ENCODE data around the gene BACH2. TPM values are rescaled to one million over a fixed set of nuclear protein-coding genes. Genes with fewer than 3 reads are reported as not detected.
A peak's percentile ranks its signal among the peaks of the same experiment; 100 is the strongest.

BACH2 gene
- total and polyA plus RNA-seq, 2 of the 4 experiments (the other 2 are of a cell fraction) = 1.3 to 1.4 TPM

GRCh38 chr6:90257486-90257738 lies 39.2 kb downstream of the BACH2 start:
- H3K4me3 ChIP-seq (ENCODE audit: insufficient read depth, low read depth, low read length) = no peak overlapping the region
- H3K27me3 ChIP-seq (ENCODE audit: control insufficient read depth, insufficient read depth, low read length) = no peaks in the 10 kb centered on the region; the same call in 1 of the 2 replicates
- H3K9me1 ChIP-seq (ENCODE audit: insufficient read depth, low read length) = no peaks in the 10 kb centered on the region; the same call in 1 of the 2 replicates
- no peak overlapping the region for H3K4me2 ChIP-seq (ENCODE audit: low read depth, low read length)
- no CpG with 5 or more reads among the region's 1 CpG for WGBS, 2 experiments (ENCODE audit: extremely low coverage in 2 of 2, insufficient read length in 1 of 2)
- H2BK120ac ChIP-seq (ENCODE audit: low read depth, low read length) = peak overlapping the region; percentile 92; the same call in 1 of the 2 replicates
- H3K18ac ChIP-seq (ENCODE audit: low read depth, low read length) = peak overlapping the region; percentile 87; the same call in 1 of the 2 replicates
- peak overlapping the region; percentile 71; the same call in 1 of the 2 replicates for H3K4ac ChIP-seq (ENCODE audit: low read depth, low read length)
- CTCF ChIA-PET = no interaction called here
- H2AK5ac ChIP-seq (ENCODE audit: low read depth, low read length) = no peak overlapping the region
- H2BK5ac ChIP-seq (ENCODE audit: low read depth, low read length, poor library complexity, severe bottlenecking) = peak overlapping the region; percentile 72
- H3K14ac ChIP-seq (replicated peaks; ENCODE audit: low read depth, low read length) = peak overlapping the region; percentile 71
- no peak overlapping the region for H4K91ac ChIP-seq (ENCODE audit: insufficient read depth, low read depth, low read length)
- H4K8ac ChIP-seq (ENCODE audit: low read depth in 2 of 2, low read length in 2 of 2) = peak overlapping the region; percentile 20 to 82; a peak in 3 of 4 replicates
- no peaks in the 10 kb centered on the region for H3K79me1 ChIP-seq (ENCODE audit: low read depth in 1 of 2, low read length in 2 of 2)
- no peak for DNase-seq
- no peak overlapping the region for H3K27ac ChIP-seq (ENCODE audit: insufficient read depth, low read length)
- H4K20me1 ChIP-seq (ENCODE audit: insufficient read depth, low read length) = no peaks in the 10 kb centered on the region
- no peak overlapping the region for H2AK9ac ChIP-seq (replicated peaks; ENCODE audit: low read depth, low read length, poor library complexity)
- dilution Hi-C loops (cut with HindIII; ENCODE audit: low sequenced_read_pairs, unreplicated experiment) = no loop called here
- no peak overlapping the region for H4K5ac ChIP-seq (ENCODE audit: low read depth, low read length)
- no peak overlapping the region for H2AFZ ChIP-seq (replicated peaks; ENCODE audit: low read length, poor library complexity)
- H2BK15ac ChIP-seq (ENCODE audit: low read depth, low read length) = peak overlapping the region; percentile 73; the same call in 1 of the 3 replicates
- no peak overlapping the region for H3K56ac ChIP-seq (ENCODE audit: extremely low read depth, insufficient read depth, low read length)
- in situ Hi-C loops (cut with MboI; ENCODE audit: low sequenced_read_pairs) = no loop called here
- peak overlapping the region; percentile 80; the same call in 1 of the 2 replicates for H2BK20ac ChIP-seq (ENCODE audit: low read depth, low read length)
- intact Hi-C loops (cut with micrococcal nuclease) = no loop called here
- no peak for ATAC-seq (ENCODE audit: low read depth)
- H3K9ac ChIP-seq (ENCODE audit: low read depth, low read length) = no peak overlapping the region
- H3K9me3 ChIP-seq (ENCODE audit: control insufficient read depth, insufficient read depth, low read length) = no peaks in the 10 kb centered on the region
- no peaks in the 10 kb centered on the region; the same call in 1 of the 2 replicates for H3K4me1 ChIP-seq (ENCODE audit: control insufficient read depth, insufficient read depth, low read length)
- POLR2A ChIA-PET (ENCODE audit: unreplicated experiment) = no interaction called here
- TF ChIP-seq BHLHE40 (IDR thresholded peaks at IDR 0.05; ENCODE audit: low read depth, low read length) (no peak), ELK1 (IDR thresholded peaks at IDR 0.05; ENCODE audit: borderline replicate concordance, low read depth, low read length) (no peak), MAFK (IDR thresholded peaks at IDR 0.05; ENCODE audit: low read depth, low read length) (peak; percentile 78)
- BruUV-seq (replicated peaks) = no TSS peak
- no peak overlapping the region for H3K23ac ChIP-seq (ENCODE audit: low read depth, low read length)
- H3K36me3 ChIP-seq (ENCODE audit: control insufficient read depth, insufficient read depth, low read length) = no peaks in the 10 kb centered on the region
